HepG2 (cell line): ENCODE measurements around the gene PACS1. TPM values are rescaled to one million over a fixed set of nuclear protein-coding genes. Genes with fewer than 3 reads are reported as not detected.

Experiments used
- ATAC-seq: fragments of 200-7000 bp; cut with Tn5 transposase; 3 replicates; pipeline ENCODE4 v1.9.1; 2020; ENCODE audit warnings: mild to moderate bottlenecking, moderate library complexity
- BruUV-seq: library from RNA; stranded (reverse); fragments of 400-500 nt; replicated peaks from 2 replicates; lab custom pipeline; 2021; lab: Mats Ljungman, UMichigan
- CTCF ChIA-PET: fragments of 300-600 bp; formaldehyde crosslinking; extraction: SDS; loops from one replicate; lab custom pipeline; 2021; ENCODE audit warnings: low total read pairs, inconsistent platforms, low intra/inter-chr PET ratio; lab: Yijun Ruan, JAX
- POLR2A ChIA-PET: fragments of 350-600 bp; sonication (Branson Sonifier 250); formaldehyde crosslinking; loops from one replicate; lab custom pipeline; 2020; ENCODE audit warnings: antibody characterized with exemption, inconsistent platforms; lab: Yijun Ruan, JAX
- DNase-seq: peaks from one replicate; pipeline ENCODE4 v3.0.0-alpha.2; 2015; ENCODE audit warnings: low spot score
- FAIRE-seq: peaks from 3 replicates; lab custom pipeline; 2011; peaks lifted over from hg19 to GRCh38; lab: Jason Lieb, UNC
- H2AFZ ChIP-seq: one replicate; pipeline ENCODE4 v1.6.1; 2011; ENCODE audit warnings: low read length, inconsistent platforms
- H3K27ac ChIP-seq: fragments of 300-600 bp; 3 replicates; pipeline ENCODE4 v1.8.0; 2011; ENCODE audit warnings: mixed run types, mild to moderate bottlenecking, mixed read lengths, low read length, inconsistent platforms; ENCODE audit not compliant: insufficient read depth; ENCODE audit errors: extremely low read length
- H3K27me3 ChIP-seq, 2 experiments: fragments of 200-600 bp in 1 of 2; 2 replicates in 1 of 2; 3 replicates in 1 of 2; pipeline versions ENCODE4 v1.6.0 to v1.8.0; 2011; ENCODE audit warnings: low read length in 2 of 2, mild to moderate bottlenecking in 2 of 2, moderate library complexity in 2 of 2, inconsistent platforms in 1 of 2; ENCODE audit not compliant: insufficient read depth in 2 of 2, control insufficient read depth in 1 of 2
- H3K36me3 ChIP-seq, 2 experiments: fragments of 200-600 bp in 1 of 2; replicated peaks in 1 of 2; 2 replicates in 1 of 2; 3 replicates in 1 of 2; pipeline versions ENCODE4 v1.5.1 to v1.8.0; 2011; ENCODE audit warnings: low read length in 2 of 2, inconsistent platforms in 1 of 2; ENCODE audit not compliant: insufficient read depth in 2 of 2, control insufficient read depth in 1 of 2
- H3K4me1 ChIP-seq: 2 replicates; pipeline ENCODE4 v1.5.1; 2012; ENCODE audit warnings: low read length, inconsistent platforms; ENCODE audit not compliant: insufficient read depth
- H3K4me2 ChIP-seq: 2 replicates; pipeline ENCODE4 v1.6.0; 2011; ENCODE audit warnings: low read depth, low read length, inconsistent platforms
- H3K4me3 ChIP-seq, 3 experiments: fragments of 200-600 bp in 1 of 3; sonication (generic), shearing (Covaris generic) in 1 of 3; replicated peaks in 1 of 3; 2 replicates each; pipeline ENCODE4 v1.5.1; 2011 to 2016; ENCODE audit warnings: low read length in 3 of 3, inconsistent platforms in 2 of 3, low read depth in 2 of 3, mild to moderate bottlenecking in 2 of 3, control low read depth in 1 of 3, mixed read lengths in 1 of 3; ENCODE audit not compliant: insufficient read depth in 1 of 3
- H3K79me2 ChIP-seq: one replicate; pipeline ENCODE4 v1.6.1; 2011; ENCODE audit warnings: low read length, inconsistent platforms; ENCODE audit not compliant: insufficient read depth
- H3K9ac ChIP-seq: 2 replicates; pipeline ENCODE4 v1.6.0; 2011; ENCODE audit warnings: mild to moderate bottlenecking, low read depth, low read length, inconsistent platforms; ENCODE audit not compliant: insufficient read depth
- H3K9me3 ChIP-seq: 2 replicates; pipeline ENCODE4 v1.5.1; 2012; ENCODE audit warnings: mild to moderate bottlenecking, low read length
- H4K20me1 ChIP-seq: 2 replicates; pipeline ENCODE4 v1.6.0; 2011; ENCODE audit warnings: inconsistent platforms, mild to moderate bottlenecking, low read length, moderate library complexity; ENCODE audit not compliant: insufficient read depth
- HNF4A ChIP-seq: sonication (generic); formaldehyde crosslinking; IDR thresholded peaks from 2 replicates; pipeline ENCODE4 v1.4.0; 2020; ENCODE audit warnings: missing genetic modification reagents
- IRX3 ChIP-seq: sonication (generic); formaldehyde crosslinking; IDR thresholded peaks from 2 replicates; pipeline ENCODE4 v1.8.1; 2023; ENCODE audit warnings: mild to moderate bottlenecking, low read depth, missing genetic modification reagents, borderline replicate concordance
- KDM3A ChIP-seq: IDR thresholded peaks from 2 replicates; pipeline ENCODE4 v1.6.1; 2018; ENCODE audit warnings: low read depth, missing compliant biosample characterization
- PATZ1 ChIP-seq: sonication (generic); formaldehyde crosslinking; IDR thresholded peaks from 2 replicates; pipeline ENCODE4 v1.4.0; 2020; ENCODE audit warnings: missing genetic modification reagents
- RBM39 ChIP-seq: fragments of 200-400 bp; formaldehyde crosslinking; IDR thresholded peaks from one replicate; pipeline ENCODE4 v1.6.1; 2018; ENCODE audit warnings: antibody characterized with exemption, mild to moderate bottlenecking, low read depth, low read length; ENCODE audit not compliant: poor library complexity, severe bottlenecking
- RFX1 ChIP-seq: fragments of 450-650 bp; IDR thresholded peaks from 2 replicates; pipeline ENCODE4 v1.6.1; 2017
- RFX3 ChIP-seq: IDR thresholded peaks from 2 replicates; pipeline ENCODE4 v1.6.1; 2016; ENCODE audit warnings: missing biosample characterization, missing genetic modification reagents
- ZBTB43 ChIP-seq: sonication (generic); formaldehyde crosslinking; conservative IDR thresholded peaks from 2 replicates; pipeline ENCODE4 v1.4.0; 2020; ENCODE audit warnings: missing genetic modification reagents
- ZBTB44 ChIP-seq: sonication (generic); formaldehyde crosslinking; IDR thresholded peaks from 2 replicates; pipeline ENCODE4 v1.4.0; 2020; ENCODE audit warnings: missing genetic modification reagents
- WGBS: methylation state at CpG from one replicate; pipeline ENCODE4 v1.1.6; 2017; ENCODE audit warnings: low lambda C conversion rate; 5-methylcytosine and 5-hydroxymethylcytosine counted together
- in situ Hi-C: cut with HindIII; loops from 2 replicates; pipeline ENCODE4 v1.10.0; 2017; ENCODE audit warnings: low pct_unique_long_range_greater_than_20kb; ENCODE audit not compliant: extremely low pct_ligation_motif_present
- intact Hi-C: fragments of 100-400 bp; cut with micrococcal nuclease; formaldehyde crosslinking; loops from one replicate; pipeline ENCODE4 v1.10.0; 2022; ENCODE audit not compliant: unreplicated experiment
- polyA plus RNA-seq, 8 experiments: library from polyadenylated mRNA; depleted of rRNA in 3 of 8; stranded (reverse) in 7 of 8; unstranded in 1 of 8; fragments of >200 nt; fragmentation: Illumina TruSeq in 4 of 8; extraction: Trizol in 4 of 8; gene quantifications; 2 replicates each; pipeline versions ENCODE4 v1.2.1 to v1.2.3, GENCODE V29; 2011 to 2016; ENCODE audit warnings: low read depth in 4 of 8, missing spikeins in 1 of 8, mixed read lengths in 1 of 8; ENCODE audit not compliant: insufficient read depth in 1 of 8
- total RNA-seq, 5 experiments: library from RNA; depleted of rRNA; stranded (reverse); fragments of >200 nt; fragmentation: Illumina TruSeq; extraction: Trizol; gene quantifications; 2 replicates each; pipeline ENCODE4 v1.2.3, GENCODE V29; 2016; ENCODE audit warnings: low read depth in 1 of 5

The PACS1 gene
- total and polyA plus RNA-seq, 2 of the 13 experiments (the other 11 are each of a cell fraction or from before 2014, with no cell fraction given): 7.6 to 8.6 TPM

- CTCF ChIA-PET: no interaction called here
- Histone ChIP-seq H3K79me2 (no peaks in the 10 kb centered on the region), H3K4me3 (no peak overlapping the region), H3K9me3 (no peaks in the 10 kb centered on the region), H3K36me3 (no peaks in the 10 kb centered on the region), H3K9ac (no peak overlapping the region), H2AFZ (no peak overlapping the region), H3K4me2 (no peak overlapping the region), H3K27ac (no peak overlapping the region), H3K4me1 (peaks cover 9% of the 10 kb centered on the region; the same call in 1 of the 2 replicates), H4K20me1 (no peaks in the 10 kb centered on the region), H3K27me3 (no peaks in the 10 kb centered on the region)
- no TSS peak for BruUV-seq
- intact Hi-C loops (no loop called here), in situ Hi-C loops (no loop called here)
- ATAC-seq (no peak), FAIRE-seq (no peak), DNase-seq (no peak)
- POLR2A ChIA-PET: no interaction called here
- WGBS: 84% methylated on average over 3 of the region's 3 CpGs
- TF ChIP-seq RFX1 (peak; percentile 38; the same call in 1 of the 2 replicates), RBM39 (no peak), RFX3 (CRISPR knock-in tag) (peak; percentile 57; the same call in 1 of the 2 replicates), HNF4A (CRISPR knock-in tag) (no peak)
- TF ChIP-seq, all 625 proteins: peak for 2
These were observed 113.5 kb downstream of the PACS1 start for GRCh38 chr11:66183494-66184048.

- H3K9me3 ChIP-seq: no peaks in the 10 kb centered on the region
- 96% methylated on average over 4 of the region's 4 CpGs for WGBS
- in situ Hi-C loops: no loop called here
These were observed 114.7 kb downstream of the PACS1 start for GRCh38 chr11:66184728-66185127.

More at GRCh38 chr11:66184728-66185127, 114.7 kb downstream of the PACS1 start:
- TF ChIP-seq KDM3A (CRISPR knock-in tag) (no peak), PATZ1 (CRISPR knock-in tag) (no peak), ZBTB44 (CRISPR knock-in tag) (no peak), ZBTB43 (CRISPR knock-in tag) (no peak), IRX3 (CRISPR knock-in tag) (no peak)
- no TSS peak for BruUV-seq
- Histone ChIP-seq H3K4me3 (no peak overlapping the region), H2AFZ (no peak overlapping the region), H3K27ac (no peak overlapping the region), H3K36me3 (no peaks in the 10 kb centered on the region), H4K20me1 (no peaks in the 10 kb centered on the region), H3K4me2 (no peak overlapping the region), H3K9ac (no peak overlapping the region), H3K4me1 (peaks cover 9% of the 10 kb centered on the region; the same call in 1 of the 2 replicates), H3K79me2 (no peaks in the 10 kb centered on the region), H3K27me3 (no peaks in the 10 kb centered on the region)
- POLR2A ChIA-PET: no interaction called here
- FAIRE-seq: no peak
- intact Hi-C loops: no loop called here
- no peak for DNase-seq
- ATAC-seq: no peak
- CTCF ChIA-PET: no interaction called here
